Measurements from ENCODE around the gene PCBD2.

DNA sequence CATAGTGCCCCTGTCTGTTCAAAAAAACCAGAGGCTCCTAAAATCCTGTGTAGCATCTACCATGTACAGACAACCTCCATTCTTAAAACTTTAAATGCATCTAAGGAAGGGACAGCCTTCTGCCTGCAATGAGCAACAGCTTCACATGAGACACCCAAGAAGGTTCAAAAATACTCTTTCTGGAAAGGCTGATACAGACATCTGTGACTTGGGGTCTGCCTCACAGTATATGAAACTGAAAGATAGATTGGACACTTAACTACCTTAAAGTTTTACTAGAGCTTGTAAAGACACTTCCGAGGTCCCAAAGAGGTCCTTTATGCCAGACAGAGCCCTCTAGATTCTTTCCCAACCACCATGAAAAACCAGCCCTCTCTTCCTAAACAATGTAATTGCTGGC is 34.6 kb downstream of the PCBD2 start:
- TF ChIP-seq, protein P1, sequence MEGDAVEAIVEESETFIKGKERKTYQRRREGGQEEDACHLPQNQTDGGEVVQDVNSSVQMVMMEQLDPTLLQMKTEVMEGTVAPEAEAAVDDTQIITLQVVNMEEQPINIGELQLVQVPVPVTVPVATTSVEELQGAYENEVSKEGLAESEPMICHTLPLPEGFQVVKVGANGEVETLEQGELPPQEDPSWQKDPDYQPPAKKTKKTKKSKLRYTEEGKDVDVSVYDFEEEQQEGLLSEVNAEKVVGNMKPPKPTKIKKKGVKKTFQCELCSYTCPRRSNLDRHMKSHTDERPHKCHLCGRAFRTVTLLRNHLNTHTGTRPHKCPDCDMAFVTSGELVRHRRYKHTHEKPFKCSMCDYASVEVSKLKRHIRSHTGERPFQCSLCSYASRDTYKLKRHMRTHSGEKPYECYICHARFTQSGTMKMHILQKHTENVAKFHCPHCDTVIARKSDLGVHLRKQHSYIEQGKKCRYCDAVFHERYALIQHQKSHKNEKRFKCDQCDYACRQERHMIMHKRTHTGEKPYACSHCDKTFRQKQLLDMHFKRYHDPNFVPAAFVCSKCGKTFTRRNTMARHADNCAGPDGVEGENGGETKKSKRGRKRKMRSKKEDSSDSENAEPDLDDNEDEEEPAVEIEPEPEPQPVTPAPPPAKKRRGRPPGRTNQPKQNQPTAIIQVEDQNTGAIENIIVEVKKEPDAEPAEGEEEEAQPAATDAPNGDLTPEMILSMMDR (conservative IDR thresholded peaks at IDR 0.05; ENCODE audit: low read depth, low read length), result no peak
- no peak for TF ChIP-seq POLR2A (IDR thresholded peaks at IDR 0.05; ENCODE audit: low read depth, low read length)
- no peak for TF ChIP-seq BHLHE40 (IDR thresholded peaks at IDR 0.05; ENCODE audit: low read depth, low read length)
- no peak for TF ChIP-seq SMC3 (IDR thresholded peaks at IDR 0.05; ENCODE audit: low read depth, low read length)

All from IMR-90 (cell line).